ENCODE results near the gene MMP26.

MMP26 gene

GRCh38 chr11:4672470-4672869, 32.1 kb upstream of the MMP26 start:
- ATAC-seq (ENCODE audit: insufficient read depth, low read depth) (no peak), DNase-seq (no peak)
- no peak overlapping the region for H3K4me3 ChIP-seq (ENCODE audit: low read depth in 1 of 2, low read length in 2 of 2)
- no peaks in the 10 kb centered on the region for H3K9me3 ChIP-seq (ENCODE audit: insufficient read depth, low read length, severe bottlenecking)
- H3K36me3 ChIP-seq (ENCODE audit: insufficient read depth, low read length) = no peaks in the 10 kb centered on the region
- no peak overlapping the region for H3K9ac ChIP-seq (ENCODE audit: low read depth, low read length)
- H3K27me3 ChIP-seq (ENCODE audit: insufficient read depth, low read length, poor library complexity) = peaks cover 15% of the 10 kb centered on the region
- TF ChIP-seq, protein P1, sequence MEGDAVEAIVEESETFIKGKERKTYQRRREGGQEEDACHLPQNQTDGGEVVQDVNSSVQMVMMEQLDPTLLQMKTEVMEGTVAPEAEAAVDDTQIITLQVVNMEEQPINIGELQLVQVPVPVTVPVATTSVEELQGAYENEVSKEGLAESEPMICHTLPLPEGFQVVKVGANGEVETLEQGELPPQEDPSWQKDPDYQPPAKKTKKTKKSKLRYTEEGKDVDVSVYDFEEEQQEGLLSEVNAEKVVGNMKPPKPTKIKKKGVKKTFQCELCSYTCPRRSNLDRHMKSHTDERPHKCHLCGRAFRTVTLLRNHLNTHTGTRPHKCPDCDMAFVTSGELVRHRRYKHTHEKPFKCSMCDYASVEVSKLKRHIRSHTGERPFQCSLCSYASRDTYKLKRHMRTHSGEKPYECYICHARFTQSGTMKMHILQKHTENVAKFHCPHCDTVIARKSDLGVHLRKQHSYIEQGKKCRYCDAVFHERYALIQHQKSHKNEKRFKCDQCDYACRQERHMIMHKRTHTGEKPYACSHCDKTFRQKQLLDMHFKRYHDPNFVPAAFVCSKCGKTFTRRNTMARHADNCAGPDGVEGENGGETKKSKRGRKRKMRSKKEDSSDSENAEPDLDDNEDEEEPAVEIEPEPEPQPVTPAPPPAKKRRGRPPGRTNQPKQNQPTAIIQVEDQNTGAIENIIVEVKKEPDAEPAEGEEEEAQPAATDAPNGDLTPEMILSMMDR (IDR thresholded peaks at IDR 0.05; ENCODE audit: borderline replicate concordance, extremely low read depth, low read length, poor library complexity, severe bottlenecking) = no peak
- no peak for TF ChIP-seq EZH2 (IDR thresholded peaks at IDR 0.05; ENCODE audit: borderline replicate concordance, low read depth, low read length, severe bottlenecking)
- H3K4me1 ChIP-seq (ENCODE audit: insufficient read depth, low read length) = no peaks in the 10 kb centered on the region
- no peak overlapping the region for H3K27ac ChIP-seq (ENCODE audit: low read length)
- H4K20me1 ChIP-seq (ENCODE audit: insufficient read depth, low read length) = no peaks in the 10 kb centered on the region
- H2AFZ ChIP-seq (ENCODE audit: low read depth, low read length) = no peak overlapping the region
- no peak overlapping the region for H3K4me2 ChIP-seq (ENCODE audit: insufficient read depth, low read length)
- no peaks in the 10 kb centered on the region for H3K79me2 ChIP-seq (ENCODE audit: insufficient read depth, low read length)

DNA sequence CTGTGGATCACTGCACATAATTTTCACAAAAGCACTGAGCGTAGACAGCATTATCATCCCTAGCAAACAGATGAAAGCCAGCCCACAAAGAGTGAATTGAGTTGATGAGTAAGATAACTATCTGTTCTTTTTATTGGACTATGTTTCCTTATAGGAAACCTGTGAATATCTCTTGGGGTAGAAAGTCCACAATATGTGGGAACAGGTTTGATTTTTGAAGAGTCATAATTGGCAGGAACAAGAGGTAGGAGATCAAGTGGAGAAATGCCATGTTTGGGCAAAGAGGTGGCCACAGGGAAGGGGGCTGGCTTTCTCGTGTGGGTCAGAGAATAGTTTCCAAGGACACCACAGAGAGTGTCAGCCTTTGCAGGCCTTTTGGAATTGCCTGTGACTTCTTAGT, 30.8 kb upstream of the MMP26 start:
- Histone ChIP-seq H3K27me3 (ENCODE audit: insufficient read depth, low read length, poor library complexity) (peaks cover 9% of the 10 kb centered on the region), H4K20me1 (ENCODE audit: insufficient read depth, low read length) (no peaks in the 10 kb centered on the region), H3K4me1 (ENCODE audit: insufficient read depth, low read length) (no peaks in the 10 kb centered on the region), H3K4me2 (ENCODE audit: insufficient read depth, low read length) (no peak overlapping the region), H3K36me3 (ENCODE audit: insufficient read depth, low read length) (no peaks in the 10 kb centered on the region), H2AFZ (ENCODE audit: low read depth, low read length) (no peak overlapping the region), H3K79me2 (ENCODE audit: insufficient read depth, low read length) (no peaks in the 10 kb centered on the region), H3K9ac (ENCODE audit: low read depth, low read length) (no peak overlapping the region), H3K4me3 (ENCODE audit: low read depth in 1 of 2, low read length in 2 of 2) (no peak overlapping the region), H3K27ac (ENCODE audit: low read length) (no peak overlapping the region), H3K9me3 (ENCODE audit: insufficient read depth, low read length, severe bottlenecking) (no peaks in the 10 kb centered on the region)
- DNase-seq = no peak
- no peak for ATAC-seq (ENCODE audit: insufficient read depth, low read depth)
- TF ChIP-seq, protein P1 (IDR thresholded peaks at IDR 0.05; ENCODE audit: borderline replicate concordance, extremely low read depth, low read length, poor library complexity, severe bottlenecking) = no peak
- TF ChIP-seq EZH2 (IDR thresholded peaks at IDR 0.05; ENCODE audit: borderline replicate concordance, low read depth, low read length, severe bottlenecking) = no peak

- no peak for TF ChIP-seq EZH2 (IDR thresholded peaks at IDR 0.05; ENCODE audit: borderline replicate concordance, low read depth, low read length, severe bottlenecking)
- TF ChIP-seq, protein P1 (IDR thresholded peaks at IDR 0.05; ENCODE audit: borderline replicate concordance, extremely low read depth, low read length, poor library complexity, severe bottlenecking) = no peak
- Histone ChIP-seq H3K4me3 (ENCODE audit: low read depth in 1 of 2, low read length in 2 of 2) (no peak overlapping the region), H4K20me1 (ENCODE audit: insufficient read depth, low read length) (no peaks in the 10 kb centered on the region), H3K4me2 (ENCODE audit: insufficient read depth, low read length) (no peak overlapping the region), H3K79me2 (ENCODE audit: insufficient read depth, low read length) (no peaks in the 10 kb centered on the region), H3K9me3 (ENCODE audit: insufficient read depth, low read length, severe bottlenecking) (no peaks in the 10 kb centered on the region), H3K36me3 (ENCODE audit: insufficient read depth, low read length) (no peaks in the 10 kb centered on the region), H3K4me1 (ENCODE audit: insufficient read depth, low read length) (no peaks in the 10 kb centered on the region), H2AFZ (ENCODE audit: low read depth, low read length) (no peak overlapping the region), H3K27ac (ENCODE audit: low read length) (no peak overlapping the region), H3K27me3 (ENCODE audit: insufficient read depth, low read length, poor library complexity) (no peaks in the 10 kb centered on the region), H3K9ac (ENCODE audit: low read depth, low read length) (no peak overlapping the region)
- DNase-seq (no peak), ATAC-seq (ENCODE audit: insufficient read depth, low read depth) (no peak)
These were observed 26.6 kb upstream of the MMP26 start for GRCh38 chr11:4677948-4678347.

DNA sequence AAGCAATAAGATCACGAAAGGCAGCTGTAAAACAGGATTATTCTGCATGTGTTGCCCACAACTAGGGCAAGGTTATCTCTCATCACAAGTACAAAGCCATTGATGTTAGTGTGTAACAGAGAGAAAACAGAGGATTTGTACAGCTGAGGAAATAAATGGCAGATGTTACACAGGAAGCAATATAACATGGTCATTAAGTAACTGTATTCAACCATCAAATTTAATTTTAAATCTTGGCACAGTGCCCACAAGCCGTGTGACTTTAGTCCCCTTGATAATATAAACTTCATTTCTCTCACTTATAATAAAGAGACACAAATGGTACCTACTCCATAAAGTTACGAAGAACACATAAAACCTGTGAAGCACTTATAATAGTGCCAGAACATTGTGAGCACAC, 24.2 kb upstream of the MMP26 start:
- no peaks in the 10 kb centered on the region for H3K9me3 ChIP-seq (ENCODE audit: insufficient read depth, low read length, severe bottlenecking)
- no peak overlapping the region for H3K9ac ChIP-seq (ENCODE audit: low read depth, low read length)
- no peak overlapping the region for H3K27ac ChIP-seq (ENCODE audit: low read length)
- H3K27me3 ChIP-seq (ENCODE audit: insufficient read depth, low read length, poor library complexity) = no peaks in the 10 kb centered on the region
- no peaks in the 10 kb centered on the region for H3K36me3 ChIP-seq (ENCODE audit: insufficient read depth, low read length)
- no peaks in the 10 kb centered on the region for H3K79me2 ChIP-seq (ENCODE audit: insufficient read depth, low read length)
- DNase-seq = no peak
- H3K4me1 ChIP-seq (ENCODE audit: insufficient read depth, low read length) = no peaks in the 10 kb centered on the region
- no peak overlapping the region for H3K4me2 ChIP-seq (ENCODE audit: insufficient read depth, low read length)
- TF ChIP-seq, protein P1 (IDR thresholded peaks at IDR 0.05; ENCODE audit: borderline replicate concordance, extremely low read depth, low read length, poor library complexity, severe bottlenecking) = no peak
- TF ChIP-seq EZH2 (IDR thresholded peaks at IDR 0.05; ENCODE audit: borderline replicate concordance, low read depth, low read length, severe bottlenecking) = no peak
- no peak overlapping the region for H2AFZ ChIP-seq (ENCODE audit: low read depth, low read length)
- H4K20me1 ChIP-seq (ENCODE audit: insufficient read depth, low read length) = no peaks in the 10 kb centered on the region
- no peak for ATAC-seq (ENCODE audit: insufficient read depth, low read depth)
- H3K4me3 ChIP-seq (ENCODE audit: low read depth in 1 of 2, low read length in 2 of 2) = no peak overlapping the region

All from DND-41 (cell line).